Fibroblast of lung (primary cell): ENCODE results near the gene KIF6.

Experiments
- CTCF ChIP-seq, 2 donors: IDR thresholded peaks in 1 of 2; conservative IDR thresholded peaks in 1 of 2; 1 replicate in 1 of 2; 2 replicates in 1 of 2; pipeline ENCODE4 v1.5.1; 2011 to 2012; ENCODE audit warnings: low read length in 2 of 2, control low read depth in 1 of 2, inconsistent platforms in 1 of 2, low read depth in 1 of 2, mild to moderate bottlenecking in 1 of 2
- EZH2 ChIP-seq: IDR thresholded peaks from 2 replicates; pipeline ENCODE4 v1.5.1; 2012; ENCODE audit warnings: low read length, control low read depth, mild to moderate bottlenecking; ENCODE audit errors: missing control alignments

GRCh38 chr6:39466631-39467030 lies 258.6 kb downstream of the KIF6 start:
- TF ChIP-seq CTCF (conservative IDR thresholded peaks at IDR 0.05 in 1 of 2, IDR thresholded peaks at IDR 0.05 in 1 of 2; ENCODE audit: low read depth in 1 of 2, low read length in 2 of 2) (no peak), EZH2 (no peak)
